HG02588 (cell line): Measurements from ENCODE around the gene FAM13B.
"Not testable (repeated sequence)": the region's sequence is repeated elsewhere in the genome, so short reads cannot be mapped to it uniquely, and the experiment has no call there.

ENCODE experiments used
- ATAC-seq: cut with Tn5 transposase; IDR thresholded peaks from one replicate; pipeline ENCODE4 v1.9.1; 2021; ENCODE audit warnings: mild to moderate bottlenecking, moderate library complexity; ENCODE audit not compliant: unreplicated experiment

Gene FAM13B

DNA sequence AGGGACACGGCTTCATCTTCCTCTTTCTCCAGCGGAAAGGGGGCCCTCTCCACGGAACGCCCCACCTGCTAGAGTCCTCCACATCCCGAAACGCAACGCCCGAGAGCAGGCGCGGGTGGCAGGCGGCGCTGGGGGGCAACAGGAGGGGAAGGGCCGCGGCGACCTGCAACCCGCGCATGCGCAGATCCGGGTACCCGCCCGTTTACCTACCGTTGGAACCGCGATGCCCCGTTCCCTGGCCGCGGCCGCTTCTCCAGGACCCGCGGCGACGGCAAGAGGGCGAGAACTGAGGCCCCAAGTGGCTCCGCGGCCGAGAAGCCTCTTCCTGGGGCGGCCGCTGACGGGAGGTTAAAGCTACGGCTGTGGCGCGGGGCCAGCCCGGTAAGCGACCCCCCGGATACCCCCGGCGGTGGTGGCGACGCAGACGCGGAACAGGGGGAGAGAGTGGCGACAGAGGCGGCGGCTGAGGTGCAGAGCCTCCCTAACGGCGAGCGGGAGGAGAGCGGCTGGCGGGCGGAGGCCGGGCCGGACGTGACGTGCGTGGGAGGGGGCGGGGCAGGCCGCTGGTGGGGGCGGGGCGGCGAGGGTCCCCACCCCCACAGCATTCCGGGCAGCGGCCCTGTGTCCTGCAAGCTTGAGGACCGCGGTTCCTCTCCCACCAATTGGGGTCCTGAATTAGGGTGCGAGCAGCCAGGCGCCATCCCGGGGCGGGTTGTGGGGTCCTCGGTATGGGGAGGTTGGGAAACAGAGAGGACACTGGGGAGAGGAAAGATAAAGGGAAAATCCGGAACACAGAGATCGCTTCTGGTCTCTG, at the start of gene FAM13B:
TSS of gene FAM13B (minus strand) at position 508 of the 814 bp plus-strand sequence. CDS start 13,968 bp downstream, outside the sequence.
- ATAC-seq, result peak; percentile 49

DNA sequence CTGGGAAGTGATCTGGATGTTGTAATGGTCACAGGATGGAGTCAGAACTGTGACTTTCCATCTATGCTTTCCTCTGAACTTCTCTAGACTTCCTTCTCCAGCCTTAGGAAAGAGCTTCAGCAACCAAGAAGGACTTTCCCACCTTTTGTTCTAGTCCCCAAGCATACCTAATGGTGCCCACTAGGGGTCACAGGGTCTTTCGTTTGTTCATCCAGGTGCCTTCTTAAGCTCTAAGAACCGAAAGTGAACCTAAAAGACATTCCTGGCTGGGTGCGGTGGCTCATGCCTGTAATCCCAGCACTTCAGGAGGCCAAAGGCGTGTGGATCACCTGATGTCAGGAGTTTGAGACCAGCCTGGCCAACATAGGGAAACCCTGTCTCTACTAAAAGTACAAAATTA, 49.2 kb upstream of the FAM13B start:
- no peak for ATAC-seq

DNA sequence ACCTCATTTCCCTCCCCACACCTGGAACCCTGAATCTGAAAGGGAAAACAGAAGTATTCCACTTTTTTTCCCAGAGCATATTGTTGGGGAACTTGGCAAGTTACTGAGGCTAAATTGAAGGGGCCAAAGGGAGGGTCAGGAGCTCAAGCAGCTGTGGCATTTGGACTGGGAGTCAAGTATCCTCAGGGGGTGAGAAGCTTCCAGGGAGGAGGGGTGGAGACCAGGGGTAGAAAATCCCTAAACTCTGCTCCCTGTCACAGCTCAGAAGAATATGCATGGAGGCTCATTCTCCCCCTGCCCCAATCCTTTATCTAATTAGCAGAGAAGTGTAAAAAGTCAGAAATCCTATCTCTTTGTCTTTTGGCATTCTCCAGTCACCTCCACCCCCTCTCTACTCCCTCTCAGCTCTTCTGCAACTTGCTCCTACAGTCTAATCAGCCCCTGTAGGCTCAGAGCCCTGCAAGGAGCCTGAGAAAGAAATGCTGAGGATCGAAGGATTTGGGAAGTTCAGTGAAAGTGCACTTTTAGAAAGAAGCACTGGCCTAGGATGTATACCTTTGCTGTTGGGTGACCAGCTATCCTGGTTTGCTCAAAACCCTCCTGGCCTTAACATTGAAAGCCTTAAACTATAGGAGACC, 45.2 kb upstream of the FAM13B start:
- ATAC-seq, result no peak

DNA sequence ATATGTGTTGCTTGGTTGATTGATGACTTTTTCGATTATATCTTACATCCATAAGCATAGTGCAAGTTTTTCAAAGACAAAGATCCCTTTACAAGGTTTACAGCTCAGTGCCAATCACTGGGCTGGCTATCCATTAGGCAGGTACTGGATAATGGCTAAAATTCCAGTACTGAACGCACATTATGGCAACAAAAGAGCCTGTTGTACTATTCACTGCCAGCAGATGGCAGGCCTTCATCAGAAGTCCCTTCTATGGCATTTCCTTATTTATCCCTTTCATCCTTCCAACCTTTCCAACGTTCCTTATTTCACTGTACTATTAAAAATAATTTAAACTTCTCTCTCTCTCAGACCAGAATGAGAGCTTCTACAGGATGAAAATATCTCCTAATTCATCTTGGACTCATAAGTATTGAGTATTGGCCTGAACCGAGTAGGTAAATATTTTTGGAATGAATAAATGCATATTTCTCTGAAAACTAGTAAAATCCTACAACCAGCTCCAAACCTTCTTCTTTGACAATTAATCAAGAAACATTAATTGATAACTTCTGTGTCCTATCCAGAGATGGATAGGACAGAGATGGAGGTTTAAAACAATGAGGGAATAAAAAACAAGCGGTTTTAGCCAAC, 44.3 kb upstream of the FAM13B start:
- ATAC-seq, result no peak

DNA sequence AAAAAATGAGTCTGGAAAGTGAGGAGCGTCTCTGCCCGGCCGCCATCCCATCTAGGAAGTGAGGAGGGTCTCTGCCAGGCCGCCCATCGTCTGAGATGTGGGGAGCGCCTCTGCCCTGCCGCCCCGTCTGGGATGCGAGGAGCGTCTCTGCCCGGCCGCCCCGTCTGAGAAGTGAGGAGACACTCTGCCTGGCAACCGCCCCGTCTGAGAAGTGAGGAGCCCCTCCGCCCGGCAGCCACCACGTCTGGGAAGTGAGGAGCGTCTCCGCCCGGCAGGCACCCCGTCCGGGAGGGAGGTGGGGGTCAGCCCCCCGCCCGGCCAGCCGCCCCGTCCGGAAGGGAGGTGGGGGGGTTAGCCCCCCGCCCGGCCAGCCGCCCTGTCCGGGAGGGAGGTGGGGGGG, 37.1 kb upstream of the FAM13B start:
- ATAC-seq, result not testable (repeated sequence)

DNA sequence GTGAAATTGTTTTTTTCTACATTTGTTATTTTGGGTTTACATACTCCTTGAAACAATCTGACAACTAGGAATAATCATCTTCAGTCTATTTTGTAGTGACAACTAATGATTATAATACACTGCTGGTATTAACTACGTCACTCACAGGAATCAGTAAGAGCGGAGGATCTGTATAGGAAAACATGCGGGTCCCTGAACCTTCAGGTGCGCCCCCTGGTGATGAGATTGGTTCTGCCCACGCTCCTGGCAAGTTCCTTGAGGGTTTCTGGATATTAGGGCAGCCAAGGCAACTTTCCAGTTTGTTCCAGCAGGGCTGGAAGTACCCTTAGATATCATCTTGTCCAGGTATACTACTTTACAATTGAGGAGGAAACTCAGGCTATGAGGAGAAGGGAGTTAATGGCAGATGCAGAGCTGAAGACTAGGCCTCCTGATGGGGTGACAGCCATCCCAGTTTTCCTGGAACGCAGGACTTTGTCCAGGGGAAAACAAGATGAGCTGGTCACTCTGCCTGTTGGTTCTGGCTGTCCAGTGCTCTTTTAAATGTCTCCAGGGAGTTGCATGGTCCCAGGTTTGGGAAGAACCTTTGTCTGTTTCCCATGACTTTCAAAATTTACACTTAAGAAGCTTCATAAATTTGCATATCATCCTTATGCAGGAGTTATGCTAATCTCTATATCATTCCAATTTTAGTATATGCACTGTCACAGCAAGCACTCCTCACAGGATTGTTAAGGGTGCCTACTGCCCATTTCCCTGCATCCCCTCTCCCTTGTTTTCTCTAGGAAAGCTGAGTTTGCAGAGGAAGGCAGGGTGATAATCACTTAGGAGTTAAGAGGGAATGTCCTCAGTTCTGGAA, 36.1 kb upstream of the FAM13B start:
- ATAC-seq, result no peak

DNA sequence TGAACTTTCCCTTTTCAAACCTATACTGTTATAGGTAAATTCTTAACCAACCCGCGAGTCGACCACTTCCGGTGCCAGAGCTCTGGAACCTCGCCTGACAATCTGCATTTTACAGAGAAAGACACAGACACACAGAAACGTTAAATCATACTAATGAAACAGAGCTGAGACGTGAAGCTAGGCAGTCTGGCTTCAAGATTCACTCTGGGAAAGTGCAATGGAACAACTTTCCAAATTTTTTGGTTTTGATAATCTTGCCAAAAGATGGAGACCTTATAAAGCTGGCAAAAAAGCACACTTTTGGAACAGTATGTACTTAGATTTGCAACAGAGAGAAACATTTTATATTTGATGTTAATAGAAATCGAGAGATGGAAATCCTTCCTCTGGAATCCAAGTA, 35.1 kb upstream of the FAM13B start:
- ATAC-seq, result no peak

DNA sequence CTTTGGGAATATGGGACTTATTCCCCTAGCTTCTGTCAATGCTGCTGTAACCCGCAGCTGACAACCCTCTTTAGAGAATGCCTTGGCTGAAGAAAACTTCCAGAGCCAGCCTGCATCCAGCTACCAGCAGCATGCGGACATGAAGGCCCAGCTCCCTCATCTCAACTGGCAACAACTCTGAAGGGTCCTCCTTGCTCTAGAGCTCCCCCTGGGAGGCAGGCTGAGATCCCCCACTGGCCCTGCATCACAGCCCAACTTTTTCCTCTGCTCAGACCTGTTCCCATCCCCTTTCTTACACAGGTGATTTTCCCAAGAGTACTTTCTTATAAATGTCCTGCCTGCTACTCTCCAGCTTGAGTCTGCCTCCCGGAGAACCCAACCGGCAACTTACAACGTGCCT, 32.2 kb upstream of the FAM13B start:
- no peak for ATAC-seq

DNA sequence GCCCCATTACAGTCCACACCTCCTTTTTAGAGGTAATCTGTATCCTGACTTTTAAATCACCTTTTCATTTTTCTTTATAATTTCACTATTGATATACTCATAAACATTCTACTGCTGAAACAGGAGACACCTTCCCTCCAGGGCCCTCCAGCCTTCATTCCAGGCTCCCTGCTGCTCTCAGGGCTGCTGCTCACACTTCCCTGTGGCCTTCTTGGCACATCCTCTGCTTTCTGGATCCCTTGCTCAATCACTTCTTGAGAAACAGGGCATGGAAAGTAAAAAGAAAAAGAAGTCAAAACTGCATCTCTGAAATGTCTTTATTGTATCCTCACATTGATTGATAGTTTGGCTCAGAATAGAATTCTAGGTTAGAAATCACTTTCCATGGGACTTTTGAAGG, 31.6 kb upstream of the FAM13B start:
- ATAC-seq, result no peak

DNA sequence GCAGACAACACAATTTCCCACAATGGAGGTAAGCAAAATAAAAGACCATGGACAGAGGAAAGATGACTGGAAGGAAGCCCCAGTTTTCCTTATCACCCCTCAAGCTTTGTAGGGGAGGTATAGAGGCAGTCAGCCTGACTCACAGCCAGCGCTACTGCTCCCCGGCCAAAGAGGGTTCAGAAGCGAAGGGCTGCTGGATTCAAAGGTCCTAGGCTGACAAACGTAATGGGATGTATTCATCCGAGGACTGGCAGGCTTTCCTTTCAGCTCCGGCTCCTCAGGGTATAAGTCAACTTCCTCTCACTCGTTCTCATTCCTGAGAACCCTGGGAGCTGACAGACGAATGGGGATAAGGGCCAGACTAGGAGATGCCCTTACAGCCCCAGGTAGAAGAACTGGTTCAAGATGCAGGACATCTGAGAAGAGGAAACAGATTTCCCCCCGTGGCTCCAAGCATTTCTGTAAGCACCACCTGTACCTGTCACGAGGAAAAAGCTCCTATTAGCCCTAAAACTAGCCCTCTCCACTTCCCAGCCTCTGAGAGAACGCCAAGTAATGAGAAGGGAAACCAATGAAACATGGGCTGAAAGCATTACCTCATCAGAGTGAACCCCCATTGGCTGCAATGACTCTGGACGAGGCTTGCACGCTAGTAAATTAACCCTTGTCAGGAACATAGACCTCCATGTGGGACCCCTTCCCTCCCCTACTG, 22.1 kb upstream of the FAM13B start:
- no peak for ATAC-seq

DNA sequence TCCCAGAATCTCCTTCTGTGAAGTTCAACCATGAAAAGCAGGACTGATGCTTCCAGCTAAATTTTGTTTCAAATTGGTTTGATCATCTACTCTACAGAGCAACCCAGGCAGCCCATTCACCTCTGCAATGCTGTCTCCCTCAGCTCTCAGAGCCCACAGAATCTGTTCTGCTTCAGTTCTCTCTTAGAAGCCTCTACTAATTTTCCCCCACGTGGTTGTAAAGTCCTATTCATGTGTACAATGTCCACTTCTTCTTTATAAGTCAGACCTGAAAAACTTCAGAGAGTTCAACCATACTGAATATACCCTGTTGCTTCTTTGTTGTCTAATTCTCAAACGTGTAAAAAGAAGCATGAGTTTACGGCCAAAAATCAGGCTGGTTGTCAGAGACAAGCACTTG, 21.3 kb upstream of the FAM13B start:
- ATAC-seq, result no peak

DNA sequence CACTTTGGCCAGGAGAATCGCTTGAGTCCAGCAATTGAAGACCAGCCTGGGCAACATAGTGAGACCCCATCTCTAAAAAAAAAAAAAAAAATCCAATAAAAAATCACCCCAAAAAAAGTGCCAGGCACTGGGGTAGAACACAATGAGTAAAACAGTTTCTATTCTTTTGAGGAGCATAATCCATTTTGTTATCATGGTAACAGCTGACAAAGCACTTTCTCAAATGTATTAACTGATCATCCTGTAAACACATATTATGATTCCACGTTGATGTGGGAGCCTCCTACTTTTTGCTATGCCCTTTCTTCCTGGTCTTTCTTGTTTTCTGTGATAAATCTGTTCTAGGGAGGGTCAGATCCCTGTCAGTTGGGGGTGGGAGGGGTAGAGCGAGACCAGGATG, 20.7 kb upstream of the FAM13B start:
- ATAC-seq, result no peak

DNA sequence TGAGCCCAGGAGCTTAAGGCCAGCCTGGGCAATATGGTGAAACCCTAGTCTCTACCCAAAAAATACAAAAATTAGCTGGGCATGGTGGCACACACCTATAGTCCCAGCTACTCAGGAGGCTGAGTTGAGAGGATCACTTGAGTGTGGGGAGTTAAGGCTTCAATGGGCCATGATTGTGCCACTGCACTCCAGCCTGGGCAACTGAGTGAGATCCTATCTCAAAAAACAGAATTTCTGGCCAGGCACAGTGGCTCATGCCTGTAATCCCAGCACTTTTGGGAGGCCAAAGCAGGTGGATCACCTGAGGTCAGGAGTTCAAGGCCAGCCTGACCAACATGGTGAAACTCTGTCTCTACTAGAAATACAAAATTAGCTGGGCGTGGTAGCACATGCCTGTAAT, 19.8 kb upstream of the FAM13B start:
- ATAC-seq, result not testable (repeated sequence)

DNA sequence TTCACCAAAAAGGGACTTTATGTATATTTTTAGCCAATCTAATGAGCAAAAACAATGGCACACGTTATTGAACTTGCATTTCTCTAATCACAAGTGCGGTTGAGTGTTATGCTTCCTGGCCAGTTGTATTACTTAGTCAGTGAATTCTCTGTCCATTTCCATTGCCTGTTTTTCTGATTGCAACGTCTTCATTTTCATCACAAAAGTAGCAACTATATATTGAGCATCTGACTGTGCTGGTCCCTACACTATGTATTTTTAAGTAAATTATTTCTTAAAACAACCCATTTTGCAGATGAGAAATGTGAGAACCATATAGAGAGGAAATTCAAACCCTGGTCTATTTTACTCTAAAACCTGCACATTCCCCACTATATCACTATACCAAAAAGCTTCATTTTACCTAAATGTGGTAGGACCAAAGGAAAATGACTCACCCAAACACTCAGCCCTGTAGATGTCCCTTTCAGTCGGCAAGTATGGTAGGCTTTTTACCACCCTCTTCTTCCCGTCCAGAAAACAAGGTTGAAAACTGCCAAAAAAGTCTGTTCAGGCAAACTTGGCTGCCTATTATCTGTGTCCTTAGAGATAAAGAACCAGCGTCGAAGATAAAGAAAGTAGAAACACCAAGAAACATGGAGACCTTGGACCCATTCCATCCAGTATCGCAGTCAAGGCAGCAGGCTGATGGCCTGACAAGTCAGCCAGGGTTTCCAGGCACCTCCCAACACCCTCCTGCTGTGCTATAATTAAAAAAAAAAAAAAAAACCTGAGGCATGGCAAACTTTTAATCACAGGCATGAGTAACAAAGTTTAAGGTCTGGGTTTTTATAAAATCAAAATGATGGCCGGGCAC, 18.8 kb upstream of the FAM13B start:
- no peak for ATAC-seq

DNA sequence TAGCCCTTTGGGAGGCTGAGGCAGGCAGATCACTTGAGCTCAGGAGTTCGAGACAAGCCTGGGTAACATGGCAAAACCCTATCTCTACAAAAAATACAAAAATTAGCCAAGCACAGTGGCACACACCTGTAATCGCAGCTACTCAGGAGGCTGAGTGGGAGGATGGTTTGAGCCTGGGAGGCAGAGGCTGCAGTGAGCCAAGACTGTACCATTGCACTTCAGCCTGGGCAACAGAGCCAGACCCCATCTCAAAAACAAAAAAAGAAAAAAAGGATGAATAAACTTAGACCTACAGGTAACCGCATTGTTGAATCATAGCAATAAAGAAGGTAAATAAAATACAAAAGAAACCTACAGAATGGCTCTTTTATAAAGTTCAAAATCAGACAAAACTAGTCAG, 12.4 kb upstream of the FAM13B start:
- not testable (repeated sequence) for ATAC-seq

DNA sequence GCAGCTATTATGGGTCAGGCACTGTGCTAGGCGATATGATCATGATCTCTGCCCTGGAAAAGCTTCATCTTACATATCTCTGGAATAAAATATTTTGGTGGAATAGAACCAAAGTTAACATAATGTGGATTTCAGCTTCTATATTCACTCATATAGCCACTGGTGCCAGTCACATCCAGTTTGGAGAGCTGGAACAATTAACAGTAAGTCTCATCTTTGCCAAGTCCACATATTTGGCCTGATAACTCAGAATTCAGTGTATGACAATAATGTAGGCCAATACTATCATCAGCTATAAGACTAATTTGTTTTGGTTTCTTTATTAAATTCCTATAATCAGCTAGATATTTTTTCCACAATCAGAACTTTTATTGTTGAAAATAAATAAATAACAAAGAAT, 5.9 kb upstream of the FAM13B start:
- ATAC-seq, result no peak

DNA sequence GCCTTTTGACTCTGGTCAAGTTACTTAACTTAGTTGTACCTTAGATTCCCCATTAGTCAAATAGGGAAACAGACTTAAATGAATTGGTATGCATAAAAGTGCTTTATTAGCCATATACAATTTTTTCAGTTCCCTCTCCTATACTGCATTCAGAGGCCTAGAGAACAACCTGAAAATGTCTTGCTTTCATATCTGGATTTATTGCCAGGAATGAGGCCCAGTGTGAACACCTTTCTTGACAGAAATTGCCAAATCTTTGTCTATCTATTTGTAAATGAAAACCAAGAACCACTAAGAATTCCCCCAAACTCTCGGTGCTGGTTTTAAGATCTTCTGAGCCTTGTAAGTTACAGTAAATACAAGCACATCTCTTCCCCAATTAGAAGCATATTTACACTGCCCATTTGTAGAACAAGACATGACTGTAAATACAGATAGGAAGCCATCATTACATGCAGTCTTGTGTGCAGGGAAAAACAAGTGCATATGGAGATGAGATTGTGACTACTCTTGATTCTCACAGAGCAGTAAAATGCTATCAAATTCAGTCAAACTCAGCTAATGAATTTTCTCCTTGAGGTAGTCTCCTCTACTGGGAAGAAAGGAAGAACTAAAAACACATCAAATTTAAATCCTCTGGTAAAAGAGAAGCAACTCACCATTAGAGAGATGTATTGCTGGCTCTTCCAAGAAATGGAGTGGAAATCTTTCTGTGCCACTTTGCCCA, 5.2 kb upstream of the FAM13B start:
- peak; percentile 30 for ATAC-seq

DNA sequence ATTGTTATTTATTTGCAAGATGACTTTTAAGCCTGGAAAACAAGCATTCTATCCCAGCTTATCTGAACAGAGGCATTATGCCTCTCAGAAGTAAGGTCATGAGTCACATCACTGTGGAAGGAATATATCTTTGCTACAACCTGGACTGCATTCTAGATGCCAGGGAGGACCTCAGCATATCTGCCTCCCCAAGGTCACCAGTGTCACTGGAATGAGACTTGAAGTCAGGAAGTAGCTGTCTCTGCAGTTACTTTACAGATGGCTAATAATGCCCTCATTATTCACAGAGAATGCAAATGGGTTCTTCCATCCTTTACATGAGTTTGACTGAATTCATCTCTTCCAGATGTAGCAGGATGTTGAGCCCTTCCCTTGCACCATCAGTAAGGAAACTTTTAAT, 4.4 kb upstream of the FAM13B start:
- ATAC-seq, result no peak
